SK-N-MC (cell line): ENCODE data around the gene CAB39L.
"Not testable (repeated sequence)": the region's sequence is repeated elsewhere in the genome, so short reads cannot be mapped to it uniquely, and the experiment has no call there.

ENCODE experiments used
- DNase-seq: peaks from one replicate; pipeline ENCODE4 v3.0.0-alpha.2; 2011; ENCODE audit warnings: low read depth, low spot score
- H3K27ac ChIP-seq: fragments of 200-600 bp; sonication (generic); 2 replicates; pipeline ENCODE4 v1.5.1; 2016; ENCODE audit warnings: mixed run types
- H3K36me3 ChIP-seq: fragments of 200-600 bp; sonication (generic); 2 replicates; pipeline ENCODE4 v1.6.1; 2017; ENCODE audit warnings: antibody characterized with exemption, low read length, mixed read lengths; ENCODE audit not compliant: insufficient read depth
- H3K4me3 ChIP-seq: fragments of 200-600 bp; sonication (generic); 2 replicates; pipeline ENCODE4 v1.5.1; 2016
- H3K9ac ChIP-seq: fragments of 200-600 bp; sonication (generic); 2 replicates; pipeline ENCODE4 v1.8.0; 2017; ENCODE audit warnings: mixed run types, mixed read lengths; ENCODE audit not compliant: insufficient read length
- H3K9me3 ChIP-seq: fragments of 200-600 bp; sonication (generic); 2 replicates; pipeline ENCODE4 v1.6.1; 2017; ENCODE audit warnings: low read depth, mild to moderate bottlenecking, antibody characterized with exemption, low read length, moderate library complexity, mixed read lengths
- EZH2 ChIP-seq: fragments of 200-600 bp; sonication (generic); IDR thresholded peaks from one replicate; pipeline ENCODE4 v1.6.1; 2017; ENCODE audit warnings: antibody characterized with exemption
- FOXP2 ChIP-seq: optimal IDR thresholded peaks from 2 replicates; pipeline ENCODE3; 2011; ENCODE audit warnings: mild to moderate bottlenecking, moderate library complexity; ENCODE audit not compliant: insufficient read depth; ENCODE audit errors: extremely low read length, control extremely low read depth
- POLR2AphosphoS5 ChIP-seq: IDR thresholded peaks from 2 replicates; pipeline ENCODE4 v1.6.1; 2012; ENCODE audit warnings: mild to moderate bottlenecking, low read depth, low read length, borderline replicate concordance

Gene CAB39L

DNA sequence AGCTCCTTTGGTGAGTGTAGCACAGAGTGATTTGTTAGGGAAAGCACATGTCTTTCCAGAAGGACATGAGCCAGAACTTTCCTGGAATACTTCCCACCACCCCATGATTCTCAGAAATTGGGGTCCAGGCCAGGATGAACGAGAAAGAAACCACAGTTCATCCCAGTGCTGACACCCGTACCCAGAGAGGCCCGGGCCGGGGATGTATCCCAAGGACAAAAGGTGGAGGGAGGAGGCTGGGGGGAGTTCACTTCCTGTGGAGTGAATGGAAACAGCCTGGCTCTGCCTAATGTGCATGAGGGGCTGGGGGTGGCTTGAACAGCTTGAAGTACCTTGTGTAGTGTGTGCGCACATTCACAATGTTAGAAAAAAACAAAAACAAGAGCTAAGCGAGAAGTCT is 148.6 kb downstream of the CAB39L start:
- TF ChIP-seq EZH2: no peak
- no peak for TF ChIP-seq POLR2AphosphoS5
- TF ChIP-seq FOXP2: no peak
- no peaks in the 10 kb centered on the region for H3K9me3 ChIP-seq
- DNase-seq: no peak
- H3K9ac ChIP-seq: no peak overlapping the region
- H3K36me3 ChIP-seq: no peaks in the 10 kb centered on the region
- H3K4me3 ChIP-seq: no peak overlapping the region
- no peak overlapping the region for H3K27ac ChIP-seq

DNA sequence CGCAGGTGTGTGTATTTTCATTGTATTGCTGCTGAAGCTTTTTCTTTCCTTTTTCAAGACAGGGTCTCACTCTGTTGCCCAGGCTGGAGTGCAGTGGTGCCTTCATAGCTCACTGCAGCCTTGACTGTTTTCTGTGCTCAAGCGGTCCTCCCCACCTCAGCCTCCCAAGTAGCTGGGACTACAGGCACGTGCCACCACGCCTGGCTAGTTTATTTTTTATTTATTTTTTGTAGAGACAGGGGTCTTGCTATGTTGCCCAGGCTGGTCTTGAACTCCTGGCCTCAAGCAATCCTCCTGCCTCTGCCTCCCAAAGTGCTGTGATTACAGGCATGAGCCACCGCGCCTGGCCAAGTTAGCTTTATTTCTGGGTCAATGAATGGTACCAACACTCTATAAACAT is 149.1 kb downstream of the CAB39L start:
- not testable (repeated sequence) for H3K9ac ChIP-seq, H3K4me3 ChIP-seq, H3K27ac ChIP-seq, H3K36me3 ChIP-seq, DNase-seq, H3K9me3 ChIP-seq

DNA sequence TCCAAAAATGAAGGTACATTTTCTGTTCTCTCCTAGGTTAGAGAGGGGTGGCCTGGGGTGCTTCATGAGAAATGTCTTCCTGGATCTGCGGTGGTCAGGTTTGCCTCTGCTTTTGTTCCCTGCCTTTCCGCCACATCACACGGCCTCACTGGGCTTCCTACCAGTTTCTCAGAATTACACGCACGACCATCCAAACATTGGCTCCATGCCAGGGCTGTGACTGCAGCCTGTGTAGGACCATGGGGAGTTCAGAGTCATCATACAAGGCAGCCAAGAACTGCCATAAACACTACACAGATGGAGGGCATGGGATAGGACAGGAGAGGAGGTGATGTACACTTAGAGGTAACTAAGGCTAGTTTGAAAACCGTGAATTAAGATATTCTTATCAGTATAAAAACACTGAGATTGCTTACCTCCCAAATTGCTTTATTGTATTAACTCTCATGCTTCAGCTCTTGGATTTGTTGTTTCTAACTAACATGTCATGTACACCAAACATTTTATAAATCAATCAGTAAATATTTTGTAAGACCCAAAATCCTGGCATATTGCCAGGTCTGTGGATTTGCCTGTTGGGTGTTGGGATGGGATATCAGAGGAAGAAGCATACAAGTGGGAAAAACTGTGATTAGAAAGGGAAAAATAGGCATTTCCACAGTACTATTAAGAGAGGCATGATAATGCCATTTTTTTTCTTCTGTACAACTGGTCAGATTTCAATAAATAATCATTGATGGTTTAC is 150.9 kb downstream of the CAB39L start:
- Histone ChIP-seq H3K9me3 (no peaks in the 10 kb centered on the region), H3K4me3 (no peak overlapping the region), H3K27ac (no peak overlapping the region), H3K36me3 (no peaks in the 10 kb centered on the region), H3K9ac (no peak overlapping the region)
- no peak for TF ChIP-seq FOXP2
- no peak for TF ChIP-seq POLR2AphosphoS5
- no peak for TF ChIP-seq EZH2
- no peak for DNase-seq

DNA sequence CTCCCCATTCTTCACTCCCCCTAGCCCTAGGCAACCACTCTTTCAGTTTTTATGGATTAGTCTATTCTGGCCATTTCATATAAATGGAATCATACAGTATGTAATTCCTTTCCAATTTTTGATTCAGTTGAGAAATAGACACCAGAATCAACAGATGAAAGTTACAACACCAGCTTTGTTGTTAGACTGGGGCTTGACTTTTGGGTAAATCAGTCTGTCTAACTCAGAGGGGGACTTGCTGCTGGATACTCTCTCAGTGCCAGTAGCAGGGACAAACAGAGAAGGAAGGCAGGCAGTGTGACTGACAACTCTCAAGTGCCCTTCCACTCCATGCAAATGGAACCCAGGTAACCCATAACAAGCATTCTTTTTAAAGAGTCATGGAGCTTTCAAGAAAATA is 155.4 kb downstream of the CAB39L start:
- H3K9ac ChIP-seq: no peak overlapping the region
- no peak for DNase-seq
- H3K27ac ChIP-seq: no peak overlapping the region
- H3K9me3 ChIP-seq: no peaks in the 10 kb centered on the region
- TF ChIP-seq EZH2: no peak
- no peak for TF ChIP-seq POLR2AphosphoS5
- no peak for TF ChIP-seq FOXP2
- H3K4me3 ChIP-seq: no peak overlapping the region
- H3K36me3 ChIP-seq: no peaks in the 10 kb centered on the region

DNA sequence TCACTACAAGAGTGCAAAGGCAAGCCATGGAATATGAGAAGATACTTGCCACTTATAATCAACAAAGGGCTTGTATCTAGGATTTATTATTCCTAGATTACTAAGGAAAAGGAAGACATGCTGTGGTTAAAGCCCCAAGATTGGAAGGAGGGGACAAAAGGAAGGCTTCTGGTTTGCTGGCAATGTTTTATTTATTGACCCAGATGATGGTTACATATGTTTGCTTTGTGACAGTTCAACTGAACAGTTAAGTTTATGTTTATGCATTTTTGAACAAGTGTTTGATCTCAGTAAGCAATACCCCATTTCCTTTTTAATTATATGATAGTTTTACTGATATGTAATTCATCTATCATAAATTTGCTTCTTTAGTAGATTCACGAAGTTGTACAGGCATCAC is 155.9 kb downstream of the CAB39L start:
- no peaks in the 10 kb centered on the region for H3K9me3 ChIP-seq
- no peak overlapping the region for H3K9ac ChIP-seq
- H3K4me3 ChIP-seq: no peak overlapping the region
- DNase-seq: no peak
- no peak for TF ChIP-seq EZH2
- no peak overlapping the region for H3K27ac ChIP-seq
- H3K36me3 ChIP-seq: no peaks in the 10 kb centered on the region

DNA sequence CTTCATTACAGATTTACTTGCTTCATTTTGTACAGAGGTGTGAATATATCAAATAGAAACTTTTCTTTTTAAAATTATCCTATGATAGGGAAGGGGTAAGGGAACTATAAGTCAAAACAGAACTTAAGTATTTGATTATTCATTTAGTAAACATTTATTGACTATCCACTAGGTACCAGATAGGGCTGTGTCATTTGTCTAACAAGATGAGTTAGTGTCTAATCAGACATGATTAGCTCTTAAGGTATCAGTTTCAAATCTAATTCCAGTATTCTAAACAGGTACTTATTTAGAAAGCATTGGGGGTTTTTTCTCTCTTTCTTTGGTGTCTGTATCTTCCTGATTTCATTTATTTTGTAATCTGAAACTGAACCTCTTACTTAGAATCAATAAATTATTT is 164.0 kb downstream of the CAB39L start:
- H3K36me3 ChIP-seq: no peaks in the 10 kb centered on the region
- DNase-seq: no peak
- H3K4me3 ChIP-seq: no peak overlapping the region
- H3K9me3 ChIP-seq: no peaks in the 10 kb centered on the region
- H3K27ac ChIP-seq: no peak overlapping the region
- H3K9ac ChIP-seq: no peak overlapping the region
- TF ChIP-seq POLR2AphosphoS5 (no peak), FOXP2 (no peak), EZH2 (no peak)

DNA sequence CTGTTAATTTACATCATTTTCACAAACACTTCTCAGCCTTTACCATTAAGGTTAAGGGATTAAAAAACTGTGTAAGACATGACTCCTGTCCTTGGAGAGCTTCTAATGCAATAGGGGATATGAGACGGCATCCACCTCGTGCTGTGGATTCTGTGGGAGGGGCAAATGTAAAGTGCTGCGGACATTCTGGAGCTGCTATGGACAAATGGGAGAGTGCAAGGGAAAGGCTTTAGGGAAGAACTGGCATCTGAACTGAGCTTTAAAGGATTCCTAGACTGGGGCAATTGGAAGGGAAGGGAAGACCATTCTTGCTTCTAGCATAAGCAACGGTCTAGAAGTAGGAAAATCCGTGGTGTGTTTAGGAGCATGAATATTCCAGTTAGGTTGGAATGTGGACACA is 164.8 kb downstream of the CAB39L start:
- no peak for TF ChIP-seq FOXP2
- TF ChIP-seq POLR2AphosphoS5: no peak
- no peak for TF ChIP-seq EZH2
- no peak for DNase-seq
- Histone ChIP-seq H3K36me3 (no peaks in the 10 kb centered on the region), H3K27ac (no peak overlapping the region), H3K9me3 (no peaks in the 10 kb centered on the region), H3K4me3 (no peak overlapping the region), H3K9ac (no peak overlapping the region)

DNA sequence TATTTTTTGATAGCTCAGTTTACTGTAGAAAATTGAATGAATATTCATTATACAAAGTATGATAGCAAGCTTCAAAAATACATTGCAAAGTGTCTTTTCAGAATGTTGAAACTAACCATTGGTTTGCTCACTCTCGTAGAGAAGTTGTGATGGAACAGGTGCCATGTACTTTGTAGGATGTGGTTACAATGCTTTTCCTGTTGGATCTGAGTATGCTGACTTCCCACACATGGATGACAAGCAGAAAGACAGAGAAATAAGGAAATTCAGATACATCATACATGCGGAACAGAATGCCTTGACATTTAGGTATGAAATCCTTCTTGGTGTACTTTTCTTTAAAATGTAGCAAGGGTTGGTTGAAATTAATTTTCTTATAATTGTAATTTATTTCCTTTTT is 165.7 kb downstream of the CAB39L start:
- Histone ChIP-seq H3K9me3 (no peaks in the 10 kb centered on the region), H3K9ac (no peak overlapping the region), H3K27ac (no peak overlapping the region), H3K36me3 (no peaks in the 10 kb centered on the region), H3K4me3 (no peak overlapping the region)
- TF ChIP-seq FOXP2 (no peak), EZH2 (no peak), POLR2AphosphoS5 (no peak)
- no peak for DNase-seq

DNA sequence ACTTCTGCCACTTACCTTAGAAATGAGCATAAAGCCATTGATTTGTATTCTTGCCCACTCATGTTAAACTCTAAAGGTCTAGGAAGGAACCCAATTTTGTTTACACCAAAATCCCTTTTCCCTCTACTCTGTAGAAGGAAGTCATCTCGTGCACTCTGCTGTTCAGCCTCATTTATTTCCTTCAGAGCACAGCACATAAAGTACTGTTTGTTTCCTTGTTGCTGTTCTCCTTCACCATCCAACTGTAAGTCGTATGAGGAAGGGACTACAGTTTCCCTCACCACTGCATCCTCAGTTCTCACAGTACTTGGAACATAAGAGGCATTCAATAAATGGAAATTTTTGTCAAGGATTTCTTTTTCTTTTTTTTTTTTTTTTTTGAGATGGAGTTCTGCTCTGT is 171.6 kb downstream of the CAB39L start:
- no peaks in the 10 kb centered on the region for H3K9me3 ChIP-seq
- no peaks in the 10 kb centered on the region for H3K36me3 ChIP-seq
- H3K4me3 ChIP-seq: no peak overlapping the region
- no peak overlapping the region for H3K9ac ChIP-seq
- H3K27ac ChIP-seq: no peak overlapping the region
- no peak for TF ChIP-seq EZH2
- TF ChIP-seq POLR2AphosphoS5: no peak
- no peak for TF ChIP-seq FOXP2
- no peak for DNase-seq
